ENCODE results near the gene BTBD8. TPM values are rescaled to one million over a fixed set of nuclear protein-coding genes. Genes with fewer than 3 reads are reported as not detected.

Gene BTBD8
- polyA plus RNA-seq, 1 of the 3 experiments (the other 2 are of a cell fraction), result 0.62 TPM

- no peak for TF ChIP-seq MEF2A (IDR thresholded peaks at IDR 0.05; ENCODE audit: borderline replicate concordance, low read depth)
- TF ChIP-seq FOXM1 (IDR thresholded peaks at IDR 0.05; ENCODE audit: low read depth), result no peak
- no peak for TF ChIP-seq POLR2AphosphoS5 (IDR thresholded peaks at IDR 0.05; ENCODE audit: low read depth, low read length)
- no peak for TF ChIP-seq NFIC (IDR thresholded peaks at IDR 0.05; ENCODE audit: borderline replicate concordance)
- no peak for TF ChIP-seq NRF1 (IDR thresholded peaks at IDR 0.05; ENCODE audit: low read depth, low read length)
These were observed 138.4 kb downstream of the BTBD8 start (continued) for GRCh38 chr1:92218559-92218958.

GRCh38 chr1:92219028-92219427 lies 138.9 kb downstream of the BTBD8 start:
- Histone ChIP-seq H3K9me2 (no peaks in the 10 kb centered on the region), H3F3A (replicated peaks; ENCODE audit: insufficient read depth) (no peaks in the 10 kb centered on the region), H2AFZ (ENCODE audit: low read depth) (no peak overlapping the region), H3K4me3 (ENCODE audit: low read depth in 2 of 2, low read length in 1 of 2) (no peak overlapping the region), H3K36me3 (replicated peaks in 1 of 2; ENCODE audit: control insufficient read depth in 1 of 2, insufficient read depth in 2 of 2, low read length in 1 of 2) (no peaks in the 10 kb centered on the region), H3K9me3 (no peaks in the 10 kb centered on the region), H3K9ac (no peak overlapping the region), H4K20me1 (ENCODE audit: insufficient read depth) (no peaks in the 10 kb centered on the region), H3K4me2 (no peak overlapping the region), H3K4me1 (ENCODE audit: control insufficient read depth in 1 of 2, insufficient read depth in 2 of 2, low read depth in 1 of 2, low read length in 1 of 2) (no peaks in the 10 kb centered on the region), H3K27ac (ENCODE audit: low read depth in 2 of 2, low read length in 1 of 2) (no peak overlapping the region), H3K27me3 (ENCODE audit: insufficient read depth) (no peaks in the 10 kb centered on the region), H3K79me2 (ENCODE audit: insufficient read depth) (no peaks in the 10 kb centered on the region)
- ChIA-PET CTCF (no interaction called here), POLR2A (no interaction called here)
- TF ChIP-seq NFIC (IDR thresholded peaks at IDR 0.05; ENCODE audit: borderline replicate concordance) (no peak), YY1 (IDR thresholded peaks at IDR 0.05; ENCODE audit: low read depth) (no peak), NRF1 (IDR thresholded peaks at IDR 0.05; ENCODE audit: low read depth, low read length) (no peak), POLR2AphosphoS5 (IDR thresholded peaks at IDR 0.05; ENCODE audit: low read depth, low read length) (no peak), RAD21 (IDR thresholded peaks at IDR 0.05; ENCODE audit: low read length) (no peak), MEF2A (IDR thresholded peaks at IDR 0.05; ENCODE audit: borderline replicate concordance, low read depth) (no peak), CTCF (IDR thresholded peaks at IDR 0.05) (no peak)
- TF ChIP-seq, protein P1, sequence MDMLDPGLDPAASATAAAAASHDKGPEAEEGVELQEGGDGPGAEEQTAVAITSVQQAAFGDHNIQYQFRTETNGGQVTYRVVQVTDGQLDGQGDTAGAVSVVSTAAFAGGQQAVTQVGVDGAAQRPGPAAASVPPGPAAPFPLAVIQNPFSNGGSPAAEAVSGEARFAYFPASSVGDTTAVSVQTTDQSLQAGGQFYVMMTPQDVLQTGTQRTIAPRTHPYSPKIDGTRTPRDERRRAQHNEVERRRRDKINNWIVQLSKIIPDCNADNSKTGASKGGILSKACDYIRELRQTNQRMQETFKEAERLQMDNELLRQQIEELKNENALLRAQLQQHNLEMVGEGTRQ (IDR thresholded peaks at IDR 0.05; ENCODE audit: borderline replicate concordance, low read depth, low read length), result no peak
- no peak for DNase-seq

DNA sequence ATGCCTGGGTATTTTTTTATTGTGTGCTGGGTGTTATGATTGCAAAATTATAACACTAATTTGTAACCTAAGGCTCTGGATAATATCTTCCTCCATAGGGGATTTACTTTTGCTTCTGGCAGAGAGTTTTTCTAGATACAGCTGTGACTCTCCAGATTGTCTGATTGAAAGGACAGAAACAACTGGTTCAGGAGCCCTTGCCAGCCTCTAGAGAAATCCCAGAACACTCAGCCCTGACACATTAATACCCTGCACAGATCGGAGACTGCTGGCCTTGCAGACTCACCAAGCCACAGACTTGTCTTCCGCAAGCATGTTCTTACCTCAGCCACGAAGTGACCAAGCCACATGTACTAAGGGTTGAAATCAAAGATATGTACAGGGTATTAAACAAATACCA lies 148.3 kb downstream of the BTBD8 start:
- Histone ChIP-seq H3K4me1 (ENCODE audit: control insufficient read depth in 1 of 2, insufficient read depth in 2 of 2, low read depth in 1 of 2, low read length in 1 of 2) (peaks cover 0 to 3% of the 10 kb centered on the region in 2 experiments; a peak in 1 of 4 replicates), H3K79me2 (ENCODE audit: insufficient read depth) (no peaks in the 10 kb centered on the region), H3K27ac (ENCODE audit: low read depth in 2 of 2, low read length in 1 of 2) (no peak overlapping the region), H3K27me3 (ENCODE audit: insufficient read depth) (no peaks in the 10 kb centered on the region), H2AFZ (ENCODE audit: low read depth) (no peak overlapping the region), H3K4me3 (ENCODE audit: low read depth in 2 of 2, low read length in 1 of 2) (no peak overlapping the region), H3K4me2 (no peak overlapping the region), H3K9me2 (no peaks in the 10 kb centered on the region), H3K36me3 (replicated peaks in 1 of 2; ENCODE audit: control insufficient read depth in 1 of 2, insufficient read depth in 2 of 2, low read length in 1 of 2) (no peaks in the 10 kb centered on the region), H3K9me3 (no peaks in the 10 kb centered on the region), H4K20me1 (ENCODE audit: insufficient read depth) (no peaks in the 10 kb centered on the region), H3K9ac (no peak overlapping the region), H3F3A (replicated peaks; ENCODE audit: insufficient read depth) (no peaks in the 10 kb centered on the region)
- CTCF ChIA-PET, result interaction anchor here (1.1 kb wide), 1 partner anchor 11 kb away, joined by 5 read pairs; no protein-coding TSS in a partner anchor
- 44% methylated on average over 3 of the region's 3 CpGs for WGBS (ENCODE audit: low lambda C conversion rate)
- DNase-seq, result no peak
- TF ChIP-seq RXRA (IDR thresholded peaks at IDR 0.05; ENCODE audit: borderline replicate concordance, low read depth) (no peak), NRF1 (IDR thresholded peaks at IDR 0.05; ENCODE audit: low read depth, low read length) (no peak), POLR2AphosphoS5 (IDR thresholded peaks at IDR 0.05; ENCODE audit: low read depth, low read length) (no peak), CHD2 (IDR thresholded peaks at IDR 0.05; ENCODE audit: low read length, partially characterized antibody) (no peak), NFIC (IDR thresholded peaks at IDR 0.05; ENCODE audit: borderline replicate concordance) (no peak), SMC3 (IDR thresholded peaks at IDR 0.05; ENCODE audit: low read depth, low read length) (no peak), MEF2A (IDR thresholded peaks at IDR 0.05; ENCODE audit: borderline replicate concordance, low read depth) (no peak), FOXJ3 (CRISPR knock-in tag; IDR thresholded peaks at IDR 0.05) (no peak), GATA2 (CRISPR knock-in tag; IDR thresholded peaks at IDR 0.05) (no peak), RCOR1 (IDR thresholded peaks at IDR 0.05; ENCODE audit: low read length) (no peak), MXI1 (IDR thresholded peaks at IDR 0.05; ENCODE audit: low read depth, low read length) (no peak)
- TF ChIP-seq, protein P2, sequence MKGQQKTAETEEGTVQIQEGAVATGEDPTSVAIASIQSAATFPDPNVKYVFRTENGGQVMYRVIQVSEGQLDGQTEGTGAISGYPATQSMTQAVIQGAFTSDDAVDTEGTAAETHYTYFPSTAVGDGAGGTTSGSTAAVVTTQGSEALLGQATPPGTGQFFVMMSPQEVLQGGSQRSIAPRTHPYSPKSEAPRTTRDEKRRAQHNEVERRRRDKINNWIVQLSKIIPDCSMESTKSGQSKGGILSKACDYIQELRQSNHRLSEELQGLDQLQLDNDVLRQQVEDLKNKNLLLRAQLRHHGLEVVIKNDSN (IDR thresholded peaks at IDR 0.05; ENCODE audit: borderline replicate concordance, low read depth), result no peak
- TF ChIP-seq, protein P3, sequence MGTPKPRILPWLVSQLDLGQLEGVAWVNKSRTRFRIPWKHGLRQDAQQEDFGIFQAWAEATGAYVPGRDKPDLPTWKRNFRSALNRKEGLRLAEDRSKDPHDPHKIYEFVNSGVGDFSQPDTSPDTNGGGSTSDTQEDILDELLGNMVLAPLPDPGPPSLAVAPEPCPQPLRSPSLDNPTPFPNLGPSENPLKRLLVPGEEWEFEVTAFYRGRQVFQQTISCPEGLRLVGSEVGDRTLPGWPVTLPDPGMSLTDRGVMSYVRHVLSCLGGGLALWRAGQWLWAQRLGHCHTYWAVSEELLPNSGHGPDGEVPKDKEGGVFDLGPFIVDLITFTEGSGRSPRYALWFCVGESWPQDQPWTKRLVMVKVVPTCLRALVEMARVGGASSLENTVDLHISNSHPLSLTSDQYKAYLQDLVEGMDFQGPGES (IDR thresholded peaks at IDR 0.05; ENCODE audit: low read depth, low read length), result no peak
- TF ChIP-seq, protein P1 (IDR thresholded peaks at IDR 0.05; ENCODE audit: borderline replicate concordance, low read depth, low read length), result no peak
- POLR2A ChIA-PET, result no interaction called here

Measured in SK-N-SH (cell line).